Osteoblast (primary cell): ENCODE measurements around the gene ZNF622. TPM values are rescaled to one million over a fixed set of nuclear protein-coding genes. Genes with fewer than 3 reads are reported as not detected.

Source experiments
- DNase-seq: peaks from one replicate; pipeline ENCODE4 v3.0.0; 2011; ENCODE audit warnings: low spot score, mixed read lengths; ENCODE audit not compliant: insufficient read length; ENCODE audit errors: missing footprints
- H2AFZ ChIP-seq: 2 replicates; pipeline ENCODE4 v1.6.0; 2011; ENCODE audit warnings: mild to moderate bottlenecking, low read length
- H3K27ac ChIP-seq: 2 replicates; pipeline ENCODE4 v1.5.1; 2011; ENCODE audit warnings: mild to moderate bottlenecking, low read depth, low read length, moderate library complexity
- H3K27me3 ChIP-seq: 2 replicates; pipeline ENCODE4 v1.6.0; 2012; ENCODE audit warnings: mild to moderate bottlenecking, control low read depth, inconsistent platforms, low read length, moderate library complexity; ENCODE audit not compliant: insufficient read depth
- H3K36me3 ChIP-seq: 2 replicates; pipeline ENCODE4 v1.5.1; 2011; ENCODE audit warnings: mild to moderate bottlenecking, low read length, control low read depth, moderate library complexity; ENCODE audit not compliant: insufficient read depth
- H3K4me1 ChIP-seq: 2 replicates; pipeline ENCODE4 v1.5.1; 2011; ENCODE audit warnings: mild to moderate bottlenecking, low read length, control low read depth, moderate library complexity; ENCODE audit not compliant: insufficient read depth
- H3K4me2 ChIP-seq: 2 replicates; pipeline ENCODE4 v1.6.0; 2011; ENCODE audit warnings: mild to moderate bottlenecking, low read length; ENCODE audit not compliant: insufficient read depth
- H3K4me3 ChIP-seq: fragments of 200-600 bp; sonication (generic); 3 replicates; pipeline ENCODE4 v1.5.1; 2012; ENCODE audit warnings: mild to moderate bottlenecking, low read length, inconsistent platforms; ENCODE audit not compliant: insufficient read depth
- H3K79me2 ChIP-seq: 2 replicates; pipeline ENCODE4 v1.6.0; 2012; ENCODE audit warnings: mild to moderate bottlenecking, low read length, control low read depth, inconsistent platforms; ENCODE audit not compliant: insufficient read depth
- H3K9me3 ChIP-seq: 2 replicates; pipeline ENCODE4 v1.5.1; 2011; ENCODE audit warnings: low read depth, low read length, control low read depth
- H4K20me1 ChIP-seq: 2 replicates; pipeline ENCODE4 v1.6.0; 2012; ENCODE audit warnings: mild to moderate bottlenecking, low read length, control low read depth; ENCODE audit not compliant: insufficient read depth
- total RNA-seq: library from RNA; depleted of rRNA; stranded (reverse); fragments of >200 nt; gene quantifications from 2 replicates; pipeline ENCODE4 v1.2.3, GENCODE V29; 2012
- TF ChIP-seq, protein P1 (sequence below): IDR thresholded peaks from 2 replicates; pipeline ENCODE4 v1.5.1; 2011; ENCODE audit warnings: mild to moderate bottlenecking, low read depth, low read length, moderate library complexity; ENCODE audit errors: extremely low read depth

Gene ZNF622
- total RNA-seq, 1 donor: 69.8 TPM

DNA sequence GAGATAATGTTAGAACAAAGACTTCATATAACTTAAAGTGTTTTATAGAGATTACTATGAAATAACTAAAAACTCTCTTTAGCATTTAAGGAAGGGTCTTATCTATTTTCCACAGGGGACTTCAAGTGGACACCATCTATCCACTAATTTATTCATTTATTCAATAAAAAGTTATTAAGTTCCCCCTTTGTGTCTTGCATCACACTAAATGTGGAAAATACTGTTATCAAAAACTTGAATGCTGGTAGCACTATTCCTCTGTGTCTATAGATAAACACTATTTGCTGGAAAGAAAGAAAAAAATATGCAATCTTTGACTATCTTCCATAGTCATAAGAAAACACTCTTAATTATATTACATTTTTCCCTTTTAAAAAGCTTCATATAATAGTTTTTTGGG is 20.1 kb upstream of the ZNF622 start:
- Histone ChIP-seq H3K4me3 (no peak overlapping the region), H3K27me3 (peaks cover 3% of the 10 kb centered on the region), H4K20me1 (no peaks in the 10 kb centered on the region), H2AFZ (no peak overlapping the region), H3K4me1 (no peaks in the 10 kb centered on the region), H3K9me3 (no peaks in the 10 kb centered on the region), H3K27ac (no peak overlapping the region), H3K79me2 (no peaks in the 10 kb centered on the region), H3K36me3 (no peaks in the 10 kb centered on the region), H3K4me2 (no peak overlapping the region)
- TF ChIP-seq, protein P1, sequence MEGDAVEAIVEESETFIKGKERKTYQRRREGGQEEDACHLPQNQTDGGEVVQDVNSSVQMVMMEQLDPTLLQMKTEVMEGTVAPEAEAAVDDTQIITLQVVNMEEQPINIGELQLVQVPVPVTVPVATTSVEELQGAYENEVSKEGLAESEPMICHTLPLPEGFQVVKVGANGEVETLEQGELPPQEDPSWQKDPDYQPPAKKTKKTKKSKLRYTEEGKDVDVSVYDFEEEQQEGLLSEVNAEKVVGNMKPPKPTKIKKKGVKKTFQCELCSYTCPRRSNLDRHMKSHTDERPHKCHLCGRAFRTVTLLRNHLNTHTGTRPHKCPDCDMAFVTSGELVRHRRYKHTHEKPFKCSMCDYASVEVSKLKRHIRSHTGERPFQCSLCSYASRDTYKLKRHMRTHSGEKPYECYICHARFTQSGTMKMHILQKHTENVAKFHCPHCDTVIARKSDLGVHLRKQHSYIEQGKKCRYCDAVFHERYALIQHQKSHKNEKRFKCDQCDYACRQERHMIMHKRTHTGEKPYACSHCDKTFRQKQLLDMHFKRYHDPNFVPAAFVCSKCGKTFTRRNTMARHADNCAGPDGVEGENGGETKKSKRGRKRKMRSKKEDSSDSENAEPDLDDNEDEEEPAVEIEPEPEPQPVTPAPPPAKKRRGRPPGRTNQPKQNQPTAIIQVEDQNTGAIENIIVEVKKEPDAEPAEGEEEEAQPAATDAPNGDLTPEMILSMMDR: no peak
- no peak for DNase-seq

DNA sequence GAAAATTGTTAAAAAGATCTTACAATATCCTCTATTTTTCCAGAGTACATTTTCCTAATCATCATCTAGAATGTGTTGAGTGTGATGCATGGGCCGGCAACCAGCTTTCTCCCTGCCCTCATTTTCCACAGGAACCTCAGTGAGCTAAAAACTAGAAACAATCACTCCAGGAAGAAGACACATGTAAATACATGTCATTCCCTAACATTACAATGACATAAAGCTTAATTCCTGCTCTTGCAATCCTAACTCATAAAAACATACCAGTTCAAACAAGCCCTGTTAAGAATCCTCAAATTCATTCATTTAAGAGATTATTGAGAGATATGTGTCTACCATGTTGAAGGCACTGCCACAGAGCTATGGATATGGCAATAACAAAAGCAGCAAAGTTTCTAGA is 18.5 kb upstream of the ZNF622 start:
- H3K79me2 ChIP-seq: no peaks in the 10 kb centered on the region
- TF ChIP-seq, protein P1: no peak
- no peak for DNase-seq
- no peaks in the 10 kb centered on the region for H3K9me3 ChIP-seq
- no peak overlapping the region for H3K4me3 ChIP-seq
- H3K27me3 ChIP-seq: peaks cover 3% of the 10 kb centered on the region
- H3K27ac ChIP-seq: no peak overlapping the region
- no peaks in the 10 kb centered on the region for H3K36me3 ChIP-seq
- H4K20me1 ChIP-seq: no peaks in the 10 kb centered on the region
- H3K4me2 ChIP-seq: no peak overlapping the region
- no peaks in the 10 kb centered on the region for H3K4me1 ChIP-seq
- no peak overlapping the region for H2AFZ ChIP-seq

DNA sequence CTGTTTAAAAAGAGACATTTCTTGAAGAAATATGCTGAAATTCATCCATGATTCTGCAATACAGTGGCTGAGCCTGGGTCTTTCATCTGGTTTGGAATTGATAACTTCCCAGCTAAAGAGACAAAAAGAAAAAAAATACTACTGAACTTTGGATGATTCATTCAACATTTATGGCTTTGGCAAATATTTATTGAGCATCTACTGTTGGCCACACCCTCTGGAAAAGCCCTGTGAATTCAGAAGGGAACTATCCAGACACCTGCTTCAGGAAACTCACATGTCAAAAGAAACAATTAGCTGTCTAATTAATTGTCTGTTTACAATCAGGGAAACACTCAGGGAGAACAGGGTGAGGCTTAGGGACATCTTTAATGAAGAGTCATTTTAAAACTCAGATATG is 17.8 kb upstream of the ZNF622 start:
- no peak overlapping the region for H3K27ac ChIP-seq
- no peak overlapping the region for H3K4me3 ChIP-seq
- DNase-seq: no peak
- no peaks in the 10 kb centered on the region for H4K20me1 ChIP-seq
- H3K79me2 ChIP-seq: no peaks in the 10 kb centered on the region
- no peak overlapping the region for H2AFZ ChIP-seq
- TF ChIP-seq, protein P1: no peak
- no peak overlapping the region for H3K4me2 ChIP-seq
- peaks cover 3% of the 10 kb centered on the region for H3K27me3 ChIP-seq
- H3K4me1 ChIP-seq: no peaks in the 10 kb centered on the region
- H3K9me3 ChIP-seq: no peaks in the 10 kb centered on the region
- no peaks in the 10 kb centered on the region for H3K36me3 ChIP-seq

DNA sequence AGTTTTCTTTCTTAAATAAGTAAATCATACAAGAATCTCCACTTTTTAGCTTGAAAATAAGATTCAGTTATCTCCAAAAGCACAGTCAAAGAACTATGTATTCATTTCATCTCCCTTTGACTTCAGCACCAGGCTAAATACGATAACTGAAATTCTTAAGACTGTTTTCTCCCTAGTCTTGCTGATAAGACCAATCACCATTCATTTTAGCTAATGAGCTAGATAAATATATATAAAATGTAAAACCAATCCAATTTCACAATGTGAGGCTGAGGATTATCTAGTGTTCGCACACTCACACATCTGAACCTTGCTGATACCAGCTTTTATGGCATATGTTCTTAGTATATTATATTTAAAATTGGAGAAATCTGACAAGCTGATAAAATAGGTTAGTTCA is 17.3 kb upstream of the ZNF622 start:
- Histone ChIP-seq H3K27ac (no peak overlapping the region), H3K27me3 (peaks cover 3% of the 10 kb centered on the region), H3K36me3 (no peaks in the 10 kb centered on the region), H4K20me1 (no peaks in the 10 kb centered on the region), H3K79me2 (no peaks in the 10 kb centered on the region), H3K4me1 (no peaks in the 10 kb centered on the region), H3K9me3 (no peaks in the 10 kb centered on the region), H3K4me2 (no peak overlapping the region), H2AFZ (no peak overlapping the region), H3K4me3 (no peak overlapping the region)
- DNase-seq: no peak
- TF ChIP-seq, protein P1: no peak
